ENCODE data around the gene ACO2. TPM values are rescaled to one million over a fixed set of nuclear protein-coding genes. Genes with fewer than 3 reads are reported as not detected.
A peak's percentile ranks its signal among the peaks of the same experiment; 100 is the strongest.

ACO2 gene
- total RNA-seq, 2 donors from 2014 or later, result 77.2 to 81.9 TPM

DNA sequence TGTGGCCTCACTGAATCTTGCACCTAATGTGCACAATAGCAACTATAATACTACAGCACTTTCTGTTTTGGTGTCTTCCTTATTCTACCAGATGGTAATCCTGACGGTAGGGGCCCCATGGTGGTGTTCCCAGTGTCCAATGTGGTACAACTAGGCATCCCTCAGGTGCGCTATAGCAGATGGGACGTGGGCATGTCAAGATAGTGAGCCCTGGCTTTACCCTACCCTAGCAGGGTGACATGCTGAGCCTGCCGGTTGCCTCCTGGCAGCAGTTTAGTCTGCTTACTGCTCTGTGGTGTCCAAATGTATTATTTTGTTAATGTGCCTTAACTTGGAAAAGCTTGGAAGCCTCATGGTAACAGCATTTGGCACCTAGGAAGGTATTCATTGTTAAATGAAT lies 19.2 kb downstream of the ACO2 start:
- Mint-ChIP-seq H3K36me3 (ENCODE audit: low read depth) (peaks cover 2% of the 10 kb centered on the region), H3K27me3 (no peaks in the 10 kb centered on the region), H3K4me1 (peaks cover 34% of the 10 kb centered on the region), H3K4me3 (no peak overlapping the region), H3K27ac (peak overlapping the region; percentile 62)
- H3K9me3 ChIP-seq (ENCODE audit: control insufficient read depth, low read length, poor library complexity, severe bottlenecking), result no peaks in the 10 kb centered on the region
- no peak for DNase-seq
- no peak for ATAC-seq

DNA sequence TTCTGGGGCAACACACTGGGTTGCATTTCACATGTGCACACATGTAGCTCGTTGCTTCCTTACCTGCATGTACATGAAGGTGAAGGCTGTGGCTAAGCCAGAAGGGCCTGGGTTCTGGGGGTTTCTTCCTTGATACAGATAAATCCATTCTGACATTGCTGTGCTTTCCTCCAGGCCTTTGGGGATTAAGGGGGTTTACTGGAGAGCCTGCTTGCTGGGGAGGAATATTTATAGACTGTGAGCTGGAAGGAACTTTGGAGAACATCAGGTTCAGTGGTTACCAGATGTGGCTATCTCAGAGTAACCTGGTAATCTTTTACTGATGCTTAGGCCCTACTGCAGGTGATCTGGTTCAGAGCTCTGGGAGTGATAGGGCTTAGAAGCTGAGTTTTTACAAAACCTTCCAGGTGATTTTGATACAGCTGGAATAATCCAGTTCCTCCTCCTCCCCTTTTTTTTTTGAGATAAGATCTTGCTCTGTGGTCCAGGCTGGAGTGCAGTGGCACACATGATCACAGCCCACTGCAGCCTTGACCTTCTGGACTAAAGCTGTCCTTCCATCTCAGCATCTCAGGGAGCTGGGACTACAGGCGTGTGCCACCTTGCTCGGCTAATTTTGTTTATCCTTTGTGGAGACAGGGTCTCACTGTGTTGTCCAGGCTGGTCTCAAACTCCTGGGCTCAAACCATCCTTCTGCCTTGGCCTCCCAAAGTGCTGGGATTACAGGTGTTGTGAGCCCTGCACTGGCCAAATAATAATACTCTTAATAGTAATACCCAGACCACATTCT lies 19.9 kb downstream of the ACO2 start:
- H3K27ac Mint-ChIP-seq, result peak overlapping the region; percentile 62
- no peak for ATAC-seq
- no peak for DNase-seq
- H3K4me3 Mint-ChIP-seq, result no peak overlapping the region
- H3K36me3 Mint-ChIP-seq (ENCODE audit: low read depth), result peaks cover 2% of the 10 kb centered on the region
- H3K9me3 ChIP-seq (ENCODE audit: control insufficient read depth, low read length, poor library complexity, severe bottlenecking), result no peaks in the 10 kb centered on the region
- H3K27me3 Mint-ChIP-seq, result no peaks in the 10 kb centered on the region
- H3K4me1 Mint-ChIP-seq, result peaks cover 32% of the 10 kb centered on the region

DNA sequence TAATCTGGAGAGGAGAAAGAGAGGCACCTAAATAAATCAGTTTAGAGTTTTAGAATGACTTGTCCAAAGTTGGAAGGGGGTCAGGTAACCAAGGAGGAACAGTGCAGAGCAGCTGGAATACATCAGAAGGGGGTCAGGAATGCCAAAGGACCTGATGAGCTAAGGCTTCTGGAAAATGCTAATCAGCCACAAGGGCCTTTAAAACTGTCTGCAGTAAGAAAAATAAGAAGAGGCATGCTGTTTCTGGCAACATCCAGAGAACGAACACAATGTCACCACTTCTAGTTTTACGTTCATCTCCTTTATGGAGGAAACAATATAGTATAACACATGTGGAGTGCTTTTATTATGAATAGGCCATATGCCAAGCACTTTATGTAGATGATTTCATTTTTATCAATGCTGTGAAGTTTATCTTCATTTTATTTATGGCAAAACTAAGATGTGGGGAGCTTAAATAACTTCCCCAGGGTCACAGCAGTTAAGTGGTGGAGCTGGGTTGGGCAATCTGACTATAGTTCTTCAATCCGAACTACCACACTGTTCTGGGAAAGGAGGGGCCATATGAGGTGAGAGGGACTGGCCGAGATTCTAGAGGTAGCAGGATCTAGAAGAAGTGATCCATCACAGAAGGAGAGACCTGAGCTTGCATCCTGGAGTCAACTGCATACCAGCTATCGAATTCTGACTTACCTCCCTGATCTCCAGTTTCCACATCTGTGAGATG lies 22.6 kb downstream of the ACO2 start:
- DNase-seq, result no peak
- H3K4me1 Mint-ChIP-seq, result peaks cover 23% of the 10 kb centered on the region
- H3K4me3 Mint-ChIP-seq, result no peak overlapping the region
- no peak overlapping the region for H3K27ac Mint-ChIP-seq
- H3K27me3 Mint-ChIP-seq, result no peaks in the 10 kb centered on the region
- H3K36me3 Mint-ChIP-seq (ENCODE audit: low read depth), result peaks cover 2% of the 10 kb centered on the region
- no peaks in the 10 kb centered on the region for H3K9me3 ChIP-seq (ENCODE audit: control insufficient read depth, low read length, poor library complexity, severe bottlenecking)
- ATAC-seq, result no peak

DNA sequence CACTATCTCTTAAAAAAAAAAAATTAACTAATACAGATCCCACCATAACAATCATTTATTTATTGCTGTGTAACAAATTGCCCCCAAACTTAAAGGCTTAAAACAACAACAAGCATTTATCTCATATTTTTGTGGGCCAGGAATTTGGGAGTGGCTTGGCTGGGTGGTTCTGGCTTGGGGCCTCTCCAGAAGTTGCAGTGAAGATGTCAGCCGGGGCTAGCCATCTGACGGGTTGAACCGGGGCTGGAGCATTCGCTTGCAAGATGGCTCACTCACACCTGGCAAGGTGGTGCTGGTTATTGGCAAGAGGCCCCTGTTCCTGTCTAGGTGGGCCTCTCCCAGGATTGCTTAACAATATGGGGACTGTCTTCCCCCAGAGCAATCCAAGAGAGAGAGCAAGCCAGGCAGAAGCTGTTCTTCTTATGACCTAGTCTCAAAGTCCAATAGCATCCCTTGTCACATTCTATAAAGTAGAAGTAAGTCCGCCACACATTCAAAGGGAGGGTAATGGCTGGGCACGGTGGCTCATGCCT lies 29.5 kb downstream of the ACO2 start:
- no peaks in the 10 kb centered on the region for H3K36me3 Mint-ChIP-seq (ENCODE audit: low read depth)
- no peaks in the 10 kb centered on the region for H3K27me3 Mint-ChIP-seq
- no peak overlapping the region for H3K27ac Mint-ChIP-seq
- DNase-seq (no peak), ATAC-seq (no peak)
- H3K4me1 Mint-ChIP-seq, result no peaks in the 10 kb centered on the region
- H3K4me3 Mint-ChIP-seq, result no peak overlapping the region
- H3K9me3 ChIP-seq (ENCODE audit: control insufficient read depth, low read length, poor library complexity, severe bottlenecking), result no peaks in the 10 kb centered on the region

DNA sequence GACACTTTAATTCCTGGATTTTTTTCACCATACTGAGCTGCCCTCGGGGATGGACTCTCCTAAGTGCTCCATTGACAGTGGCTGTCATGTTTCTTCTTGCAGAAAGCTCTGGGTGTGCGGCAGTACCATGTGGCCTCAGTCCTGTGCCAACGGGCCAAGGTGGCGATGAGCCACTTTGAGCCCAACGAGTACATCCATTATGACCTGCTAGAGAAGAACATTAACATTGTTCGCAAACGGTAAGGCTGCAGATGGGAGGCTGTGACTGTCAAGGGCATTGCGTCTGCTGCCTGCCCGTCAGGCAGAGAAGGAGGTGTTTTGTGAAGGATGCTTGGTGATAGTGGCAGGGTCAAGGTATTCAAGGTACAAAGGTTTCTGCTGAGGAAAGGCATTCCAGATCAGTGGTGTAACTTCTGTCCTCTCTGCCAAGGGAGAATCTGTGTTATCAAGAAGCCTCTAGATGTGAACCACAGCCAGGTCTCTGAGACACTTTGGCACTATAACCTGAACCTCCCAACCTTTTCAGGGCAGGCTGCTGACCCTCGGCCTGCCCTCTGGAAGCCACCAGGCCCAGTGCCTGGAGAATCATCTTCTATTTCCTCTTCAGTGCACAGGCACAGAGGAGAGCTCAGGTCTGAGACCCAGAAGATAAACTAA lies 30.8 kb downstream of the ACO2 start:
- Mint-ChIP-seq H3K4me3 (no peak overlapping the region), H3K36me3 (ENCODE audit: low read depth) (no peaks in the 10 kb centered on the region), H3K27me3 (no peaks in the 10 kb centered on the region), H3K27ac (peak overlapping the region; percentile 47), H3K4me1 (no peaks in the 10 kb centered on the region)
- ATAC-seq (no peak), DNase-seq (no peak)
- H3K9me3 ChIP-seq (ENCODE audit: control insufficient read depth, low read length, poor library complexity, severe bottlenecking), result no peaks in the 10 kb centered on the region

DNA sequence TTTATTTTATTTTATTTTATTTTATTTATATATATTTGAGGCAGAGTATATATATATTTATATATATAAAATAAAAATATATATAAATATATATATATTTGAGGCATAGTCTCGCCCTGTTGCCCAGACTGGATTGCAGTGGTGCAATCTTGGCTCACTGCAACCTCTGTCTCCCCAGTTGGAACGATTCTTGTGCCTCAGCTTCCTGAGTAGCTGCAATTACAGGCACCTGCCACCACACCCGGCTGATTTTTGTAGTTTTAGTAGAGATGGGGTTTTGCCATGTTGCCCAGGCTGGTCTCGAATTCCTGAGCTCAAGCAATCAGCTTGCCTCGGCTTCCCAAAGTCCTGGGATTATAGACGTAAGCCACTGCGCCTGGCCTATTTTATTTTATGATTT lies 31.4 kb downstream of the ACO2 start:
- DNase-seq (no peak), ATAC-seq (no peak)
- H3K4me1 Mint-ChIP-seq, result no peaks in the 10 kb centered on the region
- no peaks in the 10 kb centered on the region for H3K9me3 ChIP-seq (ENCODE audit: control insufficient read depth, low read length, poor library complexity, severe bottlenecking)
- H3K36me3 Mint-ChIP-seq (ENCODE audit: low read depth), result no peaks in the 10 kb centered on the region
- H3K27me3 Mint-ChIP-seq, result no peaks in the 10 kb centered on the region
- no peak overlapping the region for H3K27ac Mint-ChIP-seq
- no peak overlapping the region for H3K4me3 Mint-ChIP-seq

DNA sequence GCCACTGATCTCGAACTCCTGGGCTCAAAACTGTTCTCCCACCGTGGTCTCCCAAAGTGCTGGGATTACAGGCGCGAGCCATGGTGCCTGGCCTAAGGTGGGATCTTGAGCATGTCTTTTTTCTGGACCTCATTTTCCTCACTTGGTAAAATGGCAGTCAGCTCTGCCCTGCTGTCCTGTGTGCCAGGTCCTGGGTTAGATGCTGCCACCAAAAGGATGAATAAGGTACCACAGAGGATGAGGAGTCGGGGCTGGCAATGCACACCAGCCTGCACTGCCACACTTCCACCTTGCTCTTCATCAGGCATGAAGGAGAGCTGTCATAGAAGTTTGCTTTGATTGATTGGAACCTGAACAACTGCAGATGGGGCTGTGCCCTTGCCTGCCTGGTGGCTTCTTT lies 32.3 kb downstream of the ACO2 start:
- DNase-seq (no peak), ATAC-seq (peak; percentile 66)
- no peak overlapping the region for H3K27ac Mint-ChIP-seq
- no peaks in the 10 kb centered on the region for H3K9me3 ChIP-seq (ENCODE audit: control insufficient read depth, low read length, poor library complexity, severe bottlenecking)
- H3K36me3 Mint-ChIP-seq (ENCODE audit: low read depth), result no peaks in the 10 kb centered on the region
- H3K4me3 Mint-ChIP-seq, result no peak overlapping the region
- H3K4me1 Mint-ChIP-seq, result no peaks in the 10 kb centered on the region
- no peaks in the 10 kb centered on the region for H3K27me3 Mint-ChIP-seq

DNA sequence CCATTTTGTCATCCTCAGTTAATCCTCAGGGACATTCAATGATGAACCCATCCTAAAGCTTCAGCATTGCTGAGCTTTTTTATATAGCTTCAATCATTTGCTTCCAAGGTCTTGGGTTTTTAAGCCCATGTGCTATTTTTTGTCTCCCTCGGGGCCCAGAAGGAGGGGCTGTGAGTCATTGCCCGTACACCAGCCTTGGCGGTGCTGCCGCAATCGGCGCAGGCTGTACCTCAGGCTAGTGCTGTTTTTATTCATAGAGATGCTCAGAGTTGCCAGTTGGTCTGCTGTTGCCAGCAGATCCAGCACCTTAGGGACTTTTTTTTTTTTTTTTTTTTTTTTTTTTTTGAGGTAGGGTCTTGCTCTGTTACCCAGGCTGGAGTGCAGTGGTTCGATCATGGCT lies 35.5 kb downstream of the ACO2 start:
- no peak for ATAC-seq
- H3K4me1 Mint-ChIP-seq, result peaks cover 3% of the 10 kb centered on the region
- H3K9me3 ChIP-seq (ENCODE audit: control insufficient read depth, low read length, poor library complexity, severe bottlenecking), result no peaks in the 10 kb centered on the region
- DNase-seq, result no peak
- no peak overlapping the region for H3K27ac Mint-ChIP-seq
- H3K36me3 Mint-ChIP-seq (ENCODE audit: low read depth), result peaks cover 3% of the 10 kb centered on the region
- H3K4me3 Mint-ChIP-seq, result no peak overlapping the region
- no peaks in the 10 kb centered on the region for H3K27me3 Mint-ChIP-seq

DNA sequence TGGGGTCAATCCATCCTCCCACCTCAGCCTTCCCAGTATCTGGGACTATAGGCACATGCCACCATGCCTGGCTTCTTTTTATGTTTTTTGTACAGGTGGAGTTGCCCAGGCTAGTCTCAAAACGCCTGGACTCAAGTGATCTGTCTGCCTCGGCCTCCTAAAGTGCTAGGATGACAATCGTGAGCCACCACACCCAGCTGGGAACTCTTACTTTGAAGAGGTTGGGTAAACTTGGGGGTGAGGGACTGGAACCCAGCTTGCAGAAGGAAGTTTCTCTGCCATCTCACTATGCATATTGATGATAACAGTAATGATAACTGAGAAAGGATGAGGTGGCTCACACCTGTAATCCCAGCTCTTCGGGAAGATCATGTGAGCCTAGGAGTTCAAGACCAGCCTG lies 35.9 kb downstream of the ACO2 start:
- peaks cover 5% of the 10 kb centered on the region for H3K36me3 Mint-ChIP-seq (ENCODE audit: low read depth)
- no peak overlapping the region for H3K4me3 Mint-ChIP-seq
- no peak for DNase-seq
- no peaks in the 10 kb centered on the region for H3K9me3 ChIP-seq (ENCODE audit: control insufficient read depth, low read length, poor library complexity, severe bottlenecking)
- H3K27ac Mint-ChIP-seq, result no peak overlapping the region
- H3K27me3 Mint-ChIP-seq, result no peaks in the 10 kb centered on the region
- no peak for ATAC-seq
- H3K4me1 Mint-ChIP-seq, result peaks cover 5% of the 10 kb centered on the region

DNA sequence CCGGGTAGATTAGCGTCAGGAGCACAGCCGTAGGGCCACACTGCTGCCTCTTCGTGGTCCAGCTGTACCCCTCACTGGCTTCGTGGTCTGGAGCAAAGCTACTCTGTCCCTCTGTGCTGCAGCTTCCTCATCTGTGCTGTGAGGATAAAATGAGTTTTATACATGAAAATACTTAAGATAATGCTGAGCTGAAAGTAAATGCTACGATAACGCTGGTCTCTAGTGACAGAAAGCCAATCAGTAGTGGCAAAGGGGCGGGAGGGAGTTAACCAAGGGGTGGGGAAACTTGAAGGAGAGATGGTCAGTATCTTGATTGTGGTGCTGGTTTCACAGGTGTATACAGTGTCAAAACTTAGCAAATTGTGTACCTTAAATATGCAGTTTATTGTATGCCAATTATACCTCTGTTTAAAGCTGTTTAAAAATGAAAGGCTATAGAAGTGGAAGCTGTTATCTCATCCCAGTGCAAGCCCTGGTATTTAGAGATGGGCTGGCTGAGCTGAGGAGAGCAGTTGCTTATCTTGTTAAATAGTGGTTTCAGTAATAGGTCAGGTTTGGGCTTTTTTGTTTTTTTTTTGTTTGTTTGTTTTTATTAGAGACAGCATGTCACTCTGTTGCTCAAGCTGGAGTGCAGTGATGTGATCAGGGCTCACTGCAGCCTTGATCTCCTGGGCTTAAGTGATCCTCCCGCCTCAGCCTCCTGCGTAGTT lies 36.7 kb downstream of the ACO2 start:
- DNase-seq, result no peak
- Mint-ChIP-seq H3K4me3 (no peak overlapping the region), H3K4me1 (peaks cover 5% of the 10 kb centered on the region), H3K27ac (no peak overlapping the region), H3K36me3 (ENCODE audit: low read depth) (peaks cover 5% of the 10 kb centered on the region), H3K27me3 (no peaks in the 10 kb centered on the region)
- no peaks in the 10 kb centered on the region for H3K9me3 ChIP-seq (ENCODE audit: control insufficient read depth, low read length, poor library complexity, severe bottlenecking)
- ATAC-seq, result no peak

DNA sequence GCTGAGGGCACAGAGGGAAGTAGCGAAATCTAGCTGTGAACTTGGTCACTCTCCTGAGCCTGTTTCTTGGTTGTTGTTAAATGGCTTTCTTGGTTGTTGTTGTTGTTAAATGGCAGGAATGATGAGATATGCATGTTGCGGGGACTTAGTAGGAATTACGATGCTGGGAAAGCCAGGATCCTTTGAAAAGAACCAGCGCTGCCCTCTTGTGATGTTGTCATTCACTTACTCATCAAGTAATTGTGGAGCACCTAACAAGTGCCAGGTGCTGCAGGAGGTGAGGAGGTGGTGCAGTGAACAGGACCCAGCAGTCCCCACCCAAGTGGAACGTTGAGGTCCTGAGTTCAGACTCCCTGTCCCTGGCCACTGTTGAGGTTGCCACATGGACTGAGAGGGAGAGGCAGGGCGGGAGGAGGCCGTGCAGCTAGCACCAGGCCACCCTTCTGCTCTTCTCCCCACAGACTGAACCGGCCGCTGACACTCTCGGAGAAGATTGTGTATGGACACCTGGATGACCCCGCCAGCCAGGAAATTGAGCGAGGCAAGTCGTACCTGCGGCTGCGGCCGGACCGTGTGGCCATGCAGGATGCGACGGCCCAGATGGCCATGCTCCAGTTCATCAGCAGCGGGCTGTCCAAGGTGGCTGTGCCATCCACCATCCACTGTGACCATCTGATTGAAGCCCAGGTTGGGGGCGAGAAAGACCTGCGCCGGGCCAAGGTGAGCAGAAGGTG lies 38.6 kb downstream of the ACO2 start:
- no peak for ATAC-seq
- no peak for DNase-seq
- peaks cover 5% of the 10 kb centered on the region for H3K36me3 Mint-ChIP-seq (ENCODE audit: low read depth)
- H3K4me3 Mint-ChIP-seq, result peak overlapping the region; percentile 7
- no peaks in the 10 kb centered on the region for H3K27me3 Mint-ChIP-seq
- H3K9me3 ChIP-seq (ENCODE audit: control insufficient read depth, low read length, poor library complexity, severe bottlenecking), result no peaks in the 10 kb centered on the region
- H3K4me1 Mint-ChIP-seq, result peaks cover 5% of the 10 kb centered on the region
- no peak overlapping the region for H3K27ac Mint-ChIP-seq

DNA sequence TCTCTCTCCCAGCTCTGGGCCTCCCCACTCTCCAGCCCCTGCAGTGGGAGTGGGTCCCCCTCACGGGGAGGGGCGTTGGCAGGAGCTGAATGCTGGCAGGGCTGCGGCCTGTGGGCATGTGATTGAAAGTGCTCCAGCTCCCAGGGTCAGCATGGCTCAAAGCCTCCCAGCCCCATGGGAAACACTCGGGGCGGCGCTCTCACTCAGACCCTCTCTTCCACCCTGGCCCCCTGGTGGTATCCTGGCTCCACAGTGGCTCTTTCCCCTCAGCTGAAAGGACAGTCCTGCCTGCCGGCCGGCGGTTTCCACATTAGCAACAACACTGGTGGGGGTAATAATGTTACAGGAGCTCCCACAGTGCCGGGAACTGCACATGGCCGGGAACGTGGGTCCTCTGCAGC lies 39.9 kb downstream of the ACO2 start:
- ATAC-seq, result no peak
- no peaks in the 10 kb centered on the region for H3K27me3 Mint-ChIP-seq
- DNase-seq, result no peak
- H3K9me3 ChIP-seq (ENCODE audit: control insufficient read depth, low read length, poor library complexity, severe bottlenecking), result no peaks in the 10 kb centered on the region
- peaks cover 5% of the 10 kb centered on the region for H3K36me3 Mint-ChIP-seq (ENCODE audit: low read depth)
- H3K4me1 Mint-ChIP-seq, result peaks cover 8% of the 10 kb centered on the region
- no peak overlapping the region for H3K4me3 Mint-ChIP-seq
- H3K27ac Mint-ChIP-seq, result no peak overlapping the region
